ENCODE results near the gene LEF1.
A peak's percentile ranks its signal among the peaks of the same experiment; 100 is the strongest.

The LEF1 gene

GRCh38 chr4:108094131-108094530 is 74.6 kb downstream of the LEF1 start:
- no peak for DNase-seq (ENCODE audit: low read depth in 1 of 2, low spot score in 1 of 2)
- no peak for TF ChIP-seq JUND (IDR thresholded peaks at IDR 0.05; ENCODE audit: low read depth)

GRCh38 chr4:108092288-108092687 is 76.4 kb downstream of the LEF1 start:
- TF ChIP-seq JUND (IDR thresholded peaks at IDR 0.05; ENCODE audit: low read depth) = no peak
- in situ Hi-C loops (cut with HindIII; ENCODE audit: low pct_unique_long_range_greater_than_20kb, low sequenced_read_pairs) = no loop called here
- no peak for DNase-seq (ENCODE audit: low read depth in 1 of 2, low spot score in 1 of 2)

More at GRCh38 chr4:108094131-108094530, 74.6 kb downstream of the LEF1 start:
- in situ Hi-C loops (cut with HindIII; ENCODE audit: low pct_unique_long_range_greater_than_20kb, low sequenced_read_pairs) = no loop called here

GRCh38 chr4:108087293-108087967 is 81.3 kb downstream of the LEF1 start:
- no peak for DNase-seq (ENCODE audit: low read depth in 1 of 2, low spot score in 1 of 2)
- in situ Hi-C loops (cut with HindIII; ENCODE audit: low pct_unique_long_range_greater_than_20kb, low sequenced_read_pairs) = no loop called here
- no peak for TF ChIP-seq JUND (IDR thresholded peaks at IDR 0.05; ENCODE audit: low read depth)

GRCh38 chr4:108081256-108081655 is 87.5 kb downstream of the LEF1 start:
- no peak for TF ChIP-seq JUND (IDR thresholded peaks at IDR 0.05; ENCODE audit: low read depth)
- no peak for DNase-seq (ENCODE audit: low read depth in 1 of 2, low spot score in 1 of 2)
- in situ Hi-C loops (cut with HindIII; ENCODE audit: low pct_unique_long_range_greater_than_20kb, low sequenced_read_pairs) = no loop called here

GRCh38 chr4:108080747-108081146 is 88.0 kb downstream of the LEF1 start:
- TF ChIP-seq JUND (IDR thresholded peaks at IDR 0.05; ENCODE audit: low read depth) = no peak
- in situ Hi-C loops (cut with HindIII; ENCODE audit: low pct_unique_long_range_greater_than_20kb, low sequenced_read_pairs) = no loop called here

GRCh38 chr4:108078024-108078733 is 90.6 kb downstream of the LEF1 start:
- DNase-seq (ENCODE audit: low read depth in 1 of 2, low spot score in 1 of 2) = no peak
- no peak for TF ChIP-seq JUND (IDR thresholded peaks at IDR 0.05; ENCODE audit: low read depth)

More at GRCh38 chr4:108080747-108081146, 88.0 kb downstream of the LEF1 start:
- DNase-seq (ENCODE audit: low read depth in 1 of 2, low spot score in 1 of 2) = no peak

GRCh38 chr4:108072300-108072699 is 96.4 kb downstream of the LEF1 start:
- no peak for DNase-seq (ENCODE audit: low read depth in 1 of 2, low spot score in 1 of 2)
- in situ Hi-C loops (cut with HindIII; ENCODE audit: low pct_unique_long_range_greater_than_20kb, low sequenced_read_pairs) = no loop called here
- TF ChIP-seq JUND (IDR thresholded peaks at IDR 0.05; ENCODE audit: low read depth) = no peak

More at GRCh38 chr4:108078024-108078733, 90.6 kb downstream of the LEF1 start:
- in situ Hi-C loops (cut with HindIII; ENCODE audit: low pct_unique_long_range_greater_than_20kb, low sequenced_read_pairs) = no loop called here

- TF ChIP-seq JUND (IDR thresholded peaks at IDR 0.05; ENCODE audit: low read depth) = no peak
- no peak for DNase-seq (ENCODE audit: low read depth in 1 of 2, low spot score in 1 of 2)
- in situ Hi-C loops (cut with HindIII; ENCODE audit: low pct_unique_long_range_greater_than_20kb, low sequenced_read_pairs) = no loop called here
Measured at GRCh38 chr4:108070775-108071174, 98.0 kb downstream of the LEF1 start.

- no peak for TF ChIP-seq JUND (IDR thresholded peaks at IDR 0.05; ENCODE audit: low read depth)
- in situ Hi-C loops (cut with HindIII; ENCODE audit: low pct_unique_long_range_greater_than_20kb, low sequenced_read_pairs) = no loop called here
- DNase-seq (ENCODE audit: low read depth in 1 of 2, low spot score in 1 of 2) = no peak
Measured at GRCh38 chr4:108068442-108068841, 100.3 kb downstream of the LEF1 start.

- no peak for TF ChIP-seq JUND (IDR thresholded peaks at IDR 0.05; ENCODE audit: low read depth)
- no peak for DNase-seq (ENCODE audit: low read depth in 1 of 2, low spot score in 1 of 2)
- in situ Hi-C loops (cut with HindIII; ENCODE audit: low pct_unique_long_range_greater_than_20kb, low sequenced_read_pairs) = no loop called here
Measured at GRCh38 chr4:108060686-108061321, 107.9 kb downstream of the LEF1 start.

- in situ Hi-C loops (cut with HindIII; ENCODE audit: low pct_unique_long_range_greater_than_20kb, low sequenced_read_pairs) = no loop called here
- peak; percentile 50 to 75 for DNase-seq (ENCODE audit: low read depth in 1 of 2, low spot score in 1 of 2)
- no peak for TF ChIP-seq JUND (IDR thresholded peaks at IDR 0.05; ENCODE audit: low read depth)
Measured at GRCh38 chr4:108060164-108060563, 108.6 kb downstream of the LEF1 start.

GRCh38 chr4:108058685-108059440 is 109.9 kb downstream of the LEF1 start:
- 0 out of 2 replicates have a peak, but pooled peaks have one; percentile 45 for TF ChIP-seq JUND (IDR thresholded peaks at IDR 0.05; ENCODE audit: low read depth)
- in situ Hi-C loops (cut with HindIII; ENCODE audit: low pct_unique_long_range_greater_than_20kb, low sequenced_read_pairs) = no loop called here
- DNase-seq (ENCODE audit: low read depth in 1 of 2, low spot score in 1 of 2) = peak; percentile 35 to 88

Measured in T47D (cell line).